ENCODE data around the gene KRT9.
"Not testable (repeated sequence)": the region's sequence is repeated elsewhere in the genome, so short reads cannot be mapped to it uniquely, and the experiment has no call there.

The KRT9 gene

DNA sequence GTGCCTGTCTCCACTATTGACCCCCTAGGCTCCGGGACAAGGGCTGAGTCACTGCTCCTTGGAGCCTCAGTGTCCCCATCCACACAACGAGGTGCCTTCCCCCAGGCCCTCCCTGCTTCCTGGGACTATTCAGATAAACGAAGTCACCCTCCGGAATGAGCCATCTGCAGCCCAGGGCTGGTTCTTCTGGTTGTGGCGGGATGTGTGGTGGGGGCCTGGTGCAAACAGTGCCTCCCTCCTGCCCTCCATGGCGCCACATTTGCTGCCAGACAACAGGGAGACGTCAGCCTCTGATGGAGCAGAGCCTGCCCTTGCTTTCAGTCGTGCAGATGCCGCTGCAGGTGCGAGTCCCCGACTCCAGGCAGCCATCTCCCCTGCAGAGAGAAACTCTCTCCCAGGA, 45.8 kb upstream of the KRT9 start:
- DNase-seq (ENCODE audit: low read depth), result no peak
- no peak for TF ChIP-seq CTCF (conservative IDR thresholded peaks at IDR 0.05; ENCODE audit: low read depth, low read length)
- H3K4me3 ChIP-seq (ENCODE audit: low read length), result no peak overlapping the region

- DNase-seq (ENCODE audit: low read depth), result no peak
- TF ChIP-seq CTCF (conservative IDR thresholded peaks at IDR 0.05; ENCODE audit: low read depth, low read length), result no peak
- H3K4me3 ChIP-seq (ENCODE audit: low read length), result no peak overlapping the region
Measured at GRCh38 chr17:41617136-41617535, 45.3 kb upstream of the KRT9 start.

- not testable (repeated sequence) for H3K4me3 ChIP-seq (ENCODE audit: low read length); DNase-seq (ENCODE audit: low read depth)
Measured at GRCh38 chr17:41616486-41616885, 44.6 kb upstream of the KRT9 start.

DNA sequence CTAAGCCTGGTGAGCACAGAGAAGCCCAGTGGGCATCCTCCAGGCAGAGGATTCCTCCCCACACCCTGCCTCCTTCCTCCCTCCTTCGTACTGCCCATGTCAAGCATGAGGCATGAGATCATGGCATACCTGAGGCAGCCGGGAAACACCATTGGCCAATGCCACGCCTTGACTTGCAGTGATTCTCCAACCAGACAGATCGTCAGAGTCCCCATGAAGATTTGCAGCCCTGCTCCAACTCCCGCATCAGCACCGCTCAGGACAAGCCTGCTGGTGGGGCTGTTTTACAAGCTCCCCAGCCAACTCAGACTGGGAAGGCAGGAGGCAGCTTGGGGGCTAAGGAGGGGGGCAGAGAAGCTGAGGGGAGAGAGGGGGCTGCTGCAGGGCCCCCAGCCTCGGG, 43.6 kb upstream of the KRT9 start:
- no peak overlapping the region for H3K4me3 ChIP-seq (ENCODE audit: low read length)
- TF ChIP-seq CTCF (conservative IDR thresholded peaks at IDR 0.05; ENCODE audit: low read depth, low read length), result peak; percentile 20
- no peak for DNase-seq (ENCODE audit: low read depth)

DNA sequence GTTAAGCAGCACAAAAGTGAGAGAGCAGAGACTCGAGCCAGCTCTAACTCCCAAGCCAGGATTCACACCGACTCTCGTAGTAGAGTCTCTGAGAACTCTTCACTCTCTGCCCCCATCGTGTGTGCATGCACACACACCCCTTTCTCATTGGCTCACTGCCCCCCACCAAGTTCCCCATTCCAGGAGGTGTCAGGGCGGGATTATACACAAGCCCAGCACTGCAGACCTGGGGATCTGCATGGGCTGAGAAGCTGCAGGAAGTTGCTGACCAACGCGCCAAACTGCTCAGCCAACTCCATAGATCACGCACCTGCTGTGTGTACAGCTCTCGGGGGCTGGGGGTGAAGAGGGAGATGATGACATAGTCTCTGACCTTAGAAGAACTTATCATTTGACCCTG, 42.9 kb upstream of the KRT9 start:
- H3K4me3 ChIP-seq (ENCODE audit: low read length); DNase-seq (ENCODE audit: low read depth): not testable (repeated sequence)

GRCh38 chr17:41614098-41614497, 42.2 kb upstream of the KRT9 start:
- no peak overlapping the region for H3K4me3 ChIP-seq (ENCODE audit: low read length)
- TF ChIP-seq CTCF (conservative IDR thresholded peaks at IDR 0.05; ENCODE audit: low read depth, low read length), result no peak
- no peak for DNase-seq (ENCODE audit: low read depth)

GRCh38 chr17:41613277-41614082, 41.6 kb upstream of the KRT9 start:
- no peak overlapping the region for H3K4me3 ChIP-seq (ENCODE audit: low read length)
- no peak for DNase-seq (ENCODE audit: low read depth)
- TF ChIP-seq CTCF (conservative IDR thresholded peaks at IDR 0.05; ENCODE audit: low read depth, low read length), result no peak

DNA sequence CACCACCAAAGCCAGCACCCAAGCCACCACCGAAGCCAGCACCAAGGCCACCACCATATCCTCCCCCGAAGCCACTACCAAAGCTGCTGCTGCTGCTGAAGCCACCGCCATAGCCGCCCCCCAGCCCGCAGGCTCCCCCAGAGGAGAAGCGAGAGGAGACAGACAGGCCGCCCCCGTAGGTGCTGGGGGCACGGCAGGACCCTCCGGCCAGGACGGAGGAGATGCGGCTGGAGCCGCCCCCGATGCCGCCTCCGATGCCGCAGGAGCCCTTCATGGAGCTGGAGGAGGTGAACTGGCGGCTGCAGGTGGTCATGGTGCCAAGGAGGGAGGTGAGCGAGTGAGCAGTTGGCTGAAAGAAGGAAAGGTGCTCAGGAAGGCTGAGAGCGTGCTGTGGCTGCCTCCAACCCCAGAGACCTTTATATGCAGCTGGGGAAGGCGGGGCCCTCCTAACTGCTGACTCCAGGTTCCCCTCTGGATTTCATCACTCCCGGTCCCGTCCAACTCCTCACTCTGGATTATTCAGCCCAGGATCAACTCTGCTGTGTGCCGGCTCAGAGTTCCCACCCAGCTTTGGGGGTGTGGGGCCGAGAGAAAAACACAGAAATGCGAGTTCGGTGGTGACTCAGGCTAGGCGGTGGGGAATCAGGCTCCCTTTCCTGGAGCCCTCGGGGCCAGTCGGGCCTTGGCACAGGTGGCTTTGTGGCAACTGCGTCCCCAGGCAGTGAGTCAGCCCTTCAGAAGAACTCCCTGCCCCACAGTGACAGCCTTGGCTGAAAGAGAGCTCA, 40.7 kb upstream of the KRT9 start, which contains the start of gene KRT16:
Gene KRT16, minus strand, starts transcription at position 392 of the 785 bp plus-strand sequence. Its CDS starts 79 bp downstream, at position 313.
- peak; percentile 57 for DNase-seq (ENCODE audit: low read depth)
- not testable (repeated sequence) for H3K4me3 ChIP-seq (ENCODE audit: low read length)

Measured in retinal pigment epithelial cell (primary cell).